Activated T-cell treated with anti-CD3 and anti-CD28 coated beads, Interleukin-2, amount 50 U/mL, for 72 hours (primary cell): ENCODE results near the gene RYR2. TPM values are rescaled to one million over a fixed set of nuclear protein-coding genes. Genes with fewer than 3 reads are reported as not detected.
"Not testable (repeated sequence)": the region's sequence is repeated elsewhere in the genome, so short reads cannot be mapped to it uniquely, and the experiment has no call there.

ENCODE experiments used
- ATAC-seq, 2 donors: fragments of 150-1000 bp; cut with Tn5 transposase; replicated peaks in 1 of 2; 2 replicates each; pipeline ENCODE4 v1.10.0; 2021; ENCODE audit warnings: moderate library complexity in 2 of 2, mild to moderate bottlenecking in 1 of 2
- DNase-seq, 2 donors: peaks; one replicate each; pipeline ENCODE4 v3.0.0; 2021 to 2022; ENCODE audit warnings: mixed read lengths in 1 of 2
- H3K27ac Mint-ChIP-seq: one replicate; pipeline ENCODE4 v1.8.0; 2022; ENCODE audit warnings: mild to moderate bottlenecking, moderate library complexity, mixed read lengths
- H3K27me3 Mint-ChIP-seq: one replicate; pipeline ENCODE4 v1.8.0; 2022; ENCODE audit warnings: low read depth, mixed read lengths
- H3K36me3 Mint-ChIP-seq, 2 donors: one replicate each; pipeline ENCODE4 v1.8.0; 2022; ENCODE audit warnings: mixed read lengths in 2 of 2, mild to moderate bottlenecking in 1 of 2; ENCODE audit not compliant: insufficient read depth in 2 of 2
- H3K4me1 Mint-ChIP-seq: one replicate; pipeline ENCODE4 v1.8.0; 2022; ENCODE audit warnings: low read depth, mixed read lengths
- H3K4me3 Mint-ChIP-seq, 2 donors: one replicate each; pipeline ENCODE4 v1.8.0; 2022; ENCODE audit warnings: mild to moderate bottlenecking in 2 of 2, mixed read lengths in 2 of 2, moderate library complexity in 2 of 2
- H3K9me3 Mint-ChIP-seq, 2 donors: one replicate each; pipeline ENCODE4 v1.8.0; 2022; ENCODE audit warnings: mixed read lengths in 2 of 2
- total RNA-seq, 2 donors: library from RNA; stranded (reverse); gene quantifications; one replicate each; pipeline ENCODE4 v1.2.3, GENCODE V29; 2022

The RYR2 gene
- total RNA-seq, 2 donors from 2014 or later = 0.02 to 0.19 TPM

- Mint-ChIP-seq H3K9me3 (peaks cover 0 to 6% of the 10 kb centered on the region in 2 donors), H3K36me3 (no peaks in the 10 kb centered on the region), H3K4me1 (no peaks in the 10 kb centered on the region), H3K27ac (no peak overlapping the region), H3K4me3 (no peak overlapping the region), H3K27me3 (no peaks in the 10 kb centered on the region)
- DNase-seq (no peak), ATAC-seq (no peak)
Observed at GRCh38 chr1:237342730-237343129, 300.7 kb downstream of the RYR2 start.

- ATAC-seq = no peak
- Mint-ChIP-seq H3K27ac (no peak overlapping the region), H3K27me3 (no peaks in the 10 kb centered on the region), H3K9me3 (no peaks in the 10 kb centered on the region), H3K4me1 (no peaks in the 10 kb centered on the region), H3K36me3 (no peaks in the 10 kb centered on the region), H3K4me3 (no peak overlapping the region)
- DNase-seq = no peak
Observed at GRCh38 chr1:237352747-237353146, 310.8 kb downstream of the RYR2 start.

GRCh38 chr1:237353918-237354317 lies 311.9 kb downstream of the RYR2 start:
- ATAC-seq = no peak
- Mint-ChIP-seq H3K36me3 (no peaks in the 10 kb centered on the region), H3K4me1 (no peaks in the 10 kb centered on the region), H3K27me3 (no peaks in the 10 kb centered on the region), H3K9me3 (no peaks in the 10 kb centered on the region), H3K27ac (no peak overlapping the region), H3K4me3 (no peak overlapping the region)
- no peak for DNase-seq

- Mint-ChIP-seq H3K4me3 (no peak overlapping the region), H3K27ac (no peak overlapping the region), H3K4me1 (no peaks in the 10 kb centered on the region), H3K27me3 (no peaks in the 10 kb centered on the region), H3K36me3 (no peaks in the 10 kb centered on the region), H3K9me3 (no peaks in the 10 kb centered on the region)
- no peak for DNase-seq
- no peak for ATAC-seq
Observed at GRCh38 chr1:237355022-237355421, 313.0 kb downstream of the RYR2 start.

- Mint-ChIP-seq H3K27ac (no peak overlapping the region), H3K36me3 (no peaks in the 10 kb centered on the region), H3K4me1 (no peaks in the 10 kb centered on the region), H3K9me3 (no peaks in the 10 kb centered on the region), H3K27me3 (peaks cover 9% of the 10 kb centered on the region), H3K4me3 (no peak overlapping the region)
- no peak for ATAC-seq
- no peak for DNase-seq
Observed at GRCh38 chr1:237358555-237358954, 316.6 kb downstream of the RYR2 start.

- DNase-seq = no peak
- Mint-ChIP-seq H3K27me3 (peaks cover under 1% of the 10 kb centered on the region), H3K9me3 (no peaks in the 10 kb centered on the region), H3K27ac (no peak overlapping the region), H3K4me1 (no peaks in the 10 kb centered on the region), H3K4me3 (no peak overlapping the region), H3K36me3 (no peaks in the 10 kb centered on the region)
- ATAC-seq = no peak
Observed at GRCh38 chr1:237367758-237368157, 325.8 kb downstream of the RYR2 start.

- not testable (repeated sequence) for H3K27me3 Mint-ChIP-seq, ATAC-seq, H3K9me3 Mint-ChIP-seq, H3K4me1 Mint-ChIP-seq, H3K36me3 Mint-ChIP-seq, DNase-seq, H3K4me3 Mint-ChIP-seq, H3K27ac Mint-ChIP-seq
Observed at GRCh38 chr1:237371477-237371876, 329.5 kb downstream of the RYR2 start.

- DNase-seq = no peak
- Mint-ChIP-seq H3K27me3 (no peaks in the 10 kb centered on the region), H3K4me1 (no peaks in the 10 kb centered on the region), H3K27ac (no peak overlapping the region), H3K9me3 (no peaks in the 10 kb centered on the region), H3K36me3 (no peaks in the 10 kb centered on the region), H3K4me3 (no peak overlapping the region)
- ATAC-seq = no peak
Observed at GRCh38 chr1:237383791-237384190, 341.8 kb downstream of the RYR2 start.

- no peaks in the 10 kb centered on the region for H3K9me3 Mint-ChIP-seq
- H3K27me3 Mint-ChIP-seq = peaks cover 3% of the 10 kb centered on the region
- H3K4me1 Mint-ChIP-seq = no peaks in the 10 kb centered on the region
- DNase-seq (no peak), ATAC-seq (no peak)
- H3K36me3 Mint-ChIP-seq = no peaks in the 10 kb centered on the region
- H3K4me3 Mint-ChIP-seq = no peak overlapping the region
- no peak overlapping the region for H3K27ac Mint-ChIP-seq
Observed at GRCh38 chr1:237384213-237384612, 342.2 kb downstream of the RYR2 start.

- Mint-ChIP-seq H3K27me3 (peaks cover 11% of the 10 kb centered on the region), H3K36me3 (no peaks in the 10 kb centered on the region), H3K27ac (no peak overlapping the region), H3K4me1 (no peaks in the 10 kb centered on the region), H3K4me3 (no peak overlapping the region), H3K9me3 (no peaks in the 10 kb centered on the region)
- ATAC-seq (no peak), DNase-seq (no peak)
Observed at GRCh38 chr1:237386362-237387143, 344.6 kb downstream of the RYR2 start.

GRCh38 chr1:237387144-237387505 lies 345.1 kb downstream of the RYR2 start:
- no peak for ATAC-seq
- H3K27ac Mint-ChIP-seq = no peak overlapping the region

GRCh38 chr1:237390823-237391222 lies 348.8 kb downstream of the RYR2 start:
- DNase-seq (no peak), ATAC-seq (no peak)
- Mint-ChIP-seq H3K4me3 (no peak overlapping the region), H3K4me1 (no peaks in the 10 kb centered on the region), H3K9me3 (no peaks in the 10 kb centered on the region), H3K27me3 (peaks cover 17% of the 10 kb centered on the region), H3K27ac (no peak overlapping the region), H3K36me3 (no peaks in the 10 kb centered on the region)

More at GRCh38 chr1:237387144-237387505, 345.1 kb downstream of the RYR2 start:
- no peaks in the 10 kb centered on the region for H3K9me3 Mint-ChIP-seq
- no peak for DNase-seq
- H3K4me3 Mint-ChIP-seq = no peak overlapping the region
- no peaks in the 10 kb centered on the region for H3K4me1 Mint-ChIP-seq
- peaks cover 11% of the 10 kb centered on the region for H3K27me3 Mint-ChIP-seq
- H3K36me3 Mint-ChIP-seq = no peaks in the 10 kb centered on the region

- H3K27me3 Mint-ChIP-seq = peaks cover 17% of the 10 kb centered on the region
- DNase-seq (no peak), ATAC-seq (no peak)
- H3K36me3 Mint-ChIP-seq = no peaks in the 10 kb centered on the region
- H3K9me3 Mint-ChIP-seq = no peaks in the 10 kb centered on the region
- H3K27ac Mint-ChIP-seq = no peak overlapping the region
- H3K4me3 Mint-ChIP-seq = no peak overlapping the region
- H3K4me1 Mint-ChIP-seq = no peaks in the 10 kb centered on the region
Observed at GRCh38 chr1:237393632-237394031, 351.6 kb downstream of the RYR2 start.

- Mint-ChIP-seq H3K27me3 (peaks cover 14% of the 10 kb centered on the region), H3K9me3 (peaks cover 0 to 1% of the 10 kb centered on the region in 2 donors), H3K4me3 (no peak overlapping the region), H3K27ac (no peak overlapping the region), H3K36me3 (peaks cover 0 to under 1% of the 10 kb centered on the region in 2 donors), H3K4me1 (no peaks in the 10 kb centered on the region)
- DNase-seq (no peak), ATAC-seq (no peak)
Observed at GRCh38 chr1:237394281-237394680, 352.3 kb downstream of the RYR2 start.
